ENCODE measurements around the gene UBN1.

Gene UBN1

DNA sequence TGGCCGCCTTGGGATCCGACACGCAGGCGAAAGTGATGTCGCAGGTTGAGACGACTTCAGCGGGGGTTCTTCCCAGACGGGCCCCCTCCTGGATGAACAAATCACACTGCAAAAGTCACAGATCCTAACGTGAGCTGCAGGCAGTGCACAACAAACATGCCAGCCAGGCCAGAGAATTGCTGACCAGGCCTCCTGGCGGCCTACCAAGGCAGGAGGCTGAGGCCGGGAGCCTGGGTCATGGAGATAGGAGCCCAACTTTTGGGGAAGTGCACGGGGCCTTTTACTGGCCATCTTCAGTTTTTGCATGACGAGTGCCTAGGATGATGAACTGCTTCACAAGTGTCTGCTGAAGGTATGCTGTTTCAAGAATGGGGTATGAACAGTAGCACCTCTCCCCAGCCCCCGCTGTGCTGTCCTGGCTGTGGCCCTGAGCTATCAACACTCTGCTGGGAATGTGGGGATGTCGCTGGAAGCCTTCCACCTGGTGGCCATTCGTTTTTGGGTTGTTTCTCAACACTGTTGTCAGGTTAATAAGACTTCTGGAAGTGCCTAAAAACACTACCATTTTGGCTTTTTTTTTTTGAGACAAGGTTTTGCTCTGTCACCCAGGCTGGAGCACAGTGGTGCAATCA is 32.6 kb upstream of the UBN1 start:
- no peak for DNase-seq

DNA sequence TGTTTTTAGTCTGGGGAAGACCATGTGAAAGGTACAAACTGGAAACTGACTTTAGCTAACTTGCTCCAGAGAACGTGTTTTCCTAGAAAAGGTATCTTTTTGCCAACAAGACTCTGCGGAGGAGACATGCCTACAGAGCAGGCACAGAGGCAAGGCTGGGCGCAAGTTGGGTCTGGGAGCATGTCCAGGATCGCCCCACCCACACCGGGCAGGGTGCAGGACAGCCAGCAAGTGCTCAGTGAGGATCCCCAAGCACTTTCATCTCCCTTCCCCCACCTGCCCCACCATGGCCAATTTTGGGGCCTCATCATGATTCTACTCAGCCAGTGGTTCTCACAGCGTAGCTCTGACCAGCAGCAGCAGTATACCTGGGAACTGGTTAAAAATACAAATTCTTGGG is 26.6 kb upstream of the UBN1 start:
- DNase-seq: no peak

DNA sequence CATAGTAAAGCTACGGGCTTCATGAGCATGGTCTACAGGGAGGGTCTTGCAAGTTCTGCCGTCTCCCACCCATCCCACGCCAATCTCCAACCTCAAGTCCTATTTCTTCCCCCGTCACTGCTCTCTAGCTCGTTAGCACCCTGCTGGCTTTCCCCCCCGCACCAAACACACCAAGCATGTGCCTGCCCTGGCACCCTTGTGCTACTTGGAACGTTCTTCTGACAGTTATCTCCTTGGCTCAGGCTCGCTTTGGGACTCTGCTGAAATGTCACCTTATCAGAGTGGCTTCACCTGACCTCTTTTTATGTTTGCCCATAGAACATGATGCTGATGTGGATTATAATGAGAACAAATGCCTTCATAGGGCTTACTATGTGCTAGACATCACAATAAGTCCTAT is 22.1 kb upstream of the UBN1 start:
- DNase-seq: no peak

GRCh38 chr16:4826526-4826925 is 20.8 kb upstream of the UBN1 start:
- DNase-seq: no peak

- no peak for DNase-seq
Measured at GRCh38 chr16:4826980-4827379, 20.3 kb upstream of the UBN1 start.

GRCh38 chr16:4828567-4829321 is 18.5 kb upstream of the UBN1 start:
- no peak for DNase-seq

GRCh38 chr16:4830408-4830807 is 16.9 kb upstream of the UBN1 start:
- no peak for DNase-seq

GRCh38 chr16:4831616-4832015 is 15.7 kb upstream of the UBN1 start:
- no peak for DNase-seq

GRCh38 chr16:4832698-4833343 is 14.5 kb upstream of the UBN1 start:
- no peak for DNase-seq

GRCh38 chr16:4833584-4833983 is 13.7 kb upstream of the UBN1 start:
- DNase-seq: no peak

DNA sequence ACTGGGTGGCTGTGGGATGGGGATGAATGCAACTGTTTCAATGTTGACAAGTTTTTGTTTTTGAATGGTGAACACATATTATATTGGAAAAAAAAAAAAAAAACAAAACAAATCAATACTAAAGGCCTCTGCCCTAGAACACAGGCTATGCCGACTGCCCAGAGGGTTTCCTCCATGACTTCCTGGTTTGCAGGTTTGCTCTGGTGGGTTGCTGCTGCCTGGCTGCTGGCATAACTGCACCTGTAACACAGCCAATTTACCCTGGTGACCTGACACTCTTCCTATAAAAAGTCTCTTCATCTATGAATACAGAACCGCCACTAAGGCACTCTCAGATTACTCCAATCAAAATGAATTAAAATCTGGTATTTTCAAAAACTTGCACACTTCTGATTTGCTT is 10.6 kb upstream of the UBN1 start:
- DNase-seq: no peak

DNA sequence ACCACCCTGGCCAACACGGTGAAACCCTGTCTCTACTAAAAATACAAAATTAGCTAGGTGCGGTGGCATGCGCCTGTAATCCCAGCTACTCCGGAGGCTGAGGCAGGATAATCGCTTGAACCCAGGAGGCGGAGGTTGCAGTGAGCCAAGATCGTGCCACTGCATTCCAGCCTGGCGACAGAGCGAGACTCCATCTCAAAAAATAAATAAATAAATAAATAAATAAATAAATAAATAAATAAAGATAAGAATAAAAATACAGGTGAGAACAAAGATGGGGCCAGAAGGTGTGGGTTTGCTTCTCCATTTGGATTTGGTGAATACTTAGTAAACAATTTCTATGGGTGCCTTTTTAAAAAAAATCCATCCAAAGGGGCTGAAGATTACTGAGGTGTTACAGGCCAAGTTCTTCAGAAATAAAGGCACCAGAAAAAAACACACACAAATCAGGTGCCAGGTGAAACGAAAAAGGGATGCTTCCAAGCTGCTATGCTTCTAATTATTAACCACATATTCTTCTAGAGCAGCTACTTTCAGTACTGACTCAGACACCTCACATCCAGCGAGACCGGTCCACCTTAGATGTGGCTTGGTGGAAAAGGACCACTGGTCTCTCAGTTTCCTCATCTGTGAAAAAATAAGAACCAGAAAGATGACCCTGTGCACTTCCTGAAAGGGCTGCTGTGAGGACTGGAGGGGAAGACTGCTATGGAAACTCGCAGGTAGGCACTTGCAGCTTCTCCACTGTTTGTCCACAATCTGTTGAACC is 9.4 kb upstream of the UBN1 start:
- no peak for DNase-seq

GRCh38 chr16:4839942-4840341 is 7.3 kb upstream of the UBN1 start:
- DNase-seq: no peak

DNA sequence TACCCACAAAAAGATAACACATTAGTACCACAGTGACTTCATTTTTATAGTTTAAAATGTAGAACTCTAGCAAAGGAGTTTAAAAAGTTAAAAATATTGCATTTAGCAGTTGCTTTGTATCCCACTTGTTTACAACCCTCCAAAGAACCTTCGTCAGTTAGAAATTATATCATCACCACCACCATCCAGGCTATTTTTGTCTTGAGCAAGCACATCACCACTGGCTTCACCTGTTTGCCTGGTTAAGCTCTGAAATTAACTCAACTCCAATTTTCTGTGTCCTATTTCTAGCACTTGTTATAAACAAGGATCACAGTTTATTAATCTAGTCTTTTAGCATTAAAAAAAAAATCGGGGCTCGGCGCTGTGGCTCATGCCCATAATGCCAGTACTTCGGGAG is 6.3 kb upstream of the UBN1 start:
- no peak for DNase-seq

DNA sequence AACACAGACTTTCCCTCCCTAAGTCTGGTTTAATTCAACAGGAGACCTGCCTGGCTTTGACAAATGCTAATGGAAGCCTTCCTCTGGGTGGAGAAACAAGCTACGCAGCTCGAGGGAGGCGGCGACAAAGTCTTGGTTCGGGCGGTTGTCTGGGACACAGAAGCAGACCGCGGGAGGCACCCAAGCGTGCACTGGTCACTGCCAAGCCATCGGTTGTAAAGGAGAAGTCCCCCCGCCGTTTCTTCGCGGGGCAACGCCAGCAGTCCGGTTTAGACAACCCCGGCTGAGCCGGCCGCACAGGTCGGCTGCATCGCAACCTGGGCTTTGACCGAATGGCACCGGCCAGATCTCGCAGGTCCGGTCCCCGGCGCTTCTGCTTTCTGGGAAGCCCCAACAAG is 779 bp upstream of the UBN1 start:
- DNase-seq: peak; percentile 29

- no peak for DNase-seq
Measured at GRCh38 chr16:4847774-4848587, 700 bp downstream of the UBN1 start.

DNA sequence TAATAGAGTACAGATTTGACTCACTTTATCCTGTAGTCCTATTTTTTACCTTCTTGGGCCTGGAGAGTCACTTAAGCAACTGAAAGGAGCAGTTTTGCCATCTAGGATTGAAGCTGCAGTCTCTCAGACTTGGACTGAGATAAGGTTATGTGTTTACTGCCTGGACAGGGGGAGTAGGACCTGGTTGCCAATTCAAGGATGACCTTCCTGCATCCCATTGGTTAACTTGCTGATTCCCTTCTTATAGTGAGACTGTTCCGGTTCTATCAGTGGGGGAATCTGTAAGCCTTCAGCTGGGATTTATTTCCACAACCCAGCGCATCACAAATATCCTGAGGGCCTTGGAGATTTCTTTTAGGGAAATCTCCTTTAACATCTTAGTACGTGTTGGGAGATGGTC is 2.9 kb downstream of the UBN1 start:
- DNase-seq: no peak

DNA sequence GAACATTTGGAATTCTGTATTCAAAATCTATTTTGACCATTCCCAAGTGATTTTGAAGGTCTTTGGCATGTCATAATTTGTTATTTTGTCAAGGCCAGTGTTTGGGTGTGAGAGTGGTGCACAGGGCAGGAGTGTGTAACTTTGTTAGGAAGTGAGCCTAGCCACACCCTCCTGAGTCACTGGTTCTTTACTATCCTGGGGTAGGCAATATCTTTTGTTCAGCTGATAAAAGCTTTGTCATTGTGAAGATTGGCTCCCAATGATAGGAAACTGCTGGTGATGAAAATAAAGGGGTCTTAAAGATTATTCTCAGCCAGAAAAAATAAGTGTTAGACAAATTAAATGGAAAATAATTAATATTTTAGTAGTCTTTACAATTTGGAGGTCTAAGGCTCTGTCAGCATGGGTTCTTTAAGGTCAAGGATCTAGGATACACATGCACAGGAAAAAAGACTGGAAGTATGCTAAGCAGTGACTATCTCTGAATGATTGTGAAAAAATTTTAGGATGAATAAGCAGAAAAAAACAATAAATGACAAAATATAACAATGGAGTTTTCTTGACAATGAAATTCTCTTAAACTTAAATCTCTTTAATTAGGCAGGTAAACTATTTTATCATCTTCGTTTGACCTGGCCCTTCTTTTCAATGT is 5.1 kb downstream of the UBN1 start:
- DNase-seq: no peak

DNA sequence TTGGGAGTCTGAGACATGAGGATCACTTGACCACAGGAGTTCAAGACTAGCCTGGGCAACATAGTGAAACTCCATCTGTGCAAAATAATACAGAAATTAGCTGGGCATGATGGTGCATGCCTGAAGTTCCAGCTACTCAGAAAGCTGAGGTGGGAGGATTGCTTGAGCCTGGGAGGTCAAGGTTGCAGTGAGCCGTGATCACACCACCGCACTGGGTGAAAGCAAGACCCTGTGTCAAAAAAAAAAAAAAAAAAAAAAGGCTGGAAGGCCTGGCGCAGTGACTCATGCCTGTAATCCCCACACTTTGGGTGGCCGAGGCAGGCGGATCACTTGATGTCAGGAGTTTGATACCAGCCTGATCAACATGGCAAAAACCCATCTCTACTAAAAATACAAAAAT is 8.1 kb downstream of the UBN1 start:
- no peak for DNase-seq

DNA sequence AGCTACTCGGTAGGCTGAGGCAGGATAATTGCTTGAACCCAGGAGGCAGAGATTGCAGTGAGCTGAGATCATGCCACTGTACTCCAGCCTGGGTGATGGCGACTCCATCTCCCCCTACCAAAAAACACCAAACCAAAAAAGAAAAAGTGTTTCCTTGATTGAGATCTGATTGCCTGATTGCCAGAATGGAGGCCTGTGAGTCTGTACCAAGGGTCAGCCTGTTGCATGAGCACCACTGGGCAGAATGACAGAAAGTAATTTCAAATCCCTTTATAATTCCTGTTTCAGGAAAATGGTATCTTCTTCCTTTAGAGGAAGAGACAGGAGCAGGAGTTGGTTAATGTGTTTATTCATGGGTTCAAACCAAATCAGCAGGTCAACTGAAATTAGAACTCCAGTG is 8.5 kb downstream of the UBN1 start:
- no peak for DNase-seq

DNA sequence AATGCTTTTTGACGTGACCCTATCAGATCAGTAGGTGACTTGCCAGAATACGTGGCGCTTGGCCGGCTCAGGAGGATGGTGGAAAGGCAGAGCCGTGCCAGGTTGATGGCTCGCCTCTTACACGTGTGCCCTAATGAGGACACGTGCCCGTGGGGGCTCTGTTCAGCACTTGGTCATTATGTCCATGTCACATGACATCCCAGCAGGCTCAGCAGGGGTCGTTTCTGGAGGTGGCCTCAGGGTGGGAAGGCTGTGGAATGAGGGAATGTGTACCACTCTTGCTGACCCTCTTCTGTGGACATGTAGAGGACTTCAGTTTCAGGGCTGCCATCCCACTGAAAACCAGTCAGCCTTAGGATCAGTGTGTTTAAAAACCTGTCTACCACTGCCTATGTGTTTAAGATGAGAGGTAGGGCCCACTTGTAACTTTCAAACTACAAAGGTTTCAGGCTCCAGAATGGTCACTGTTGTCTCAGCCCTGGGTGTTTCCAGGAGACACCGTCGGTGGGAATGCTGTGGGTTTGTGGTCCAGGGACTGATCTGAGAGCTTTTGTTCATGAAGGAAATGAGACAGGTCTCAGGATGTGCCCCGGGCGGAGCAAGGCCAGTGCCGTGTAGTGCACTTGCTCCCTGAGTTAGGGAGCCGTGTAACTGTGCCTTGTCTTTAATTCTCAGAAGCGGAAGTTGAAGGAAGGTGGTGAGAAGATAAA is 12.1 kb downstream of the UBN1 start:
- DNase-seq: no peak

DNA sequence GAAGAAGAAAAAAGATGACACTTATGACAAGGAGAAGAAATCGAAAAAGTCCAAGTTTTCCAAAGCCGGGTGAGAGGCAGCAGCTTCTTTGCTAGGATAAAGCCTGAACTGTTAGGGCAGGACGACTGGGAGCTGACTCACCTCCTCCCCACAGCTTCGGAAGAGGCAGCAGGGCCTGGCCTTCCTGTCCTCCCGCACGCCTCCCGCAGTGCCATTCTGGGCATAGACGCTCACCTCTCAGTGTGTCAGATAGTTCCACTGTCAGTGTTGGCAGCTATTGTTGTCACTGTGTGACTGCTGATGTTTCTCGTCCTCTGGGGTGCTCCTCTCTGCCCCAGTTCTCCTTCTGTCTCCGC is 12.6 kb downstream of the UBN1 start:
- DNase-seq: no peak

Measured in midbrain (tissue), 1 donor.